ENCODE data around the gene NRBF2. TPM values are rescaled to one million over a fixed set of nuclear protein-coding genes. Genes with fewer than 3 reads are reported as not detected.
A peak's percentile ranks its signal among the peaks of the same experiment; 100 is the strongest.

Gene NRBF2
- total RNA-seq, 1 donor from 2014 or later = 21.5 TPM

GRCh38 chr10:63197344-63198092 is 64.4 kb downstream of the NRBF2 start:
- peak overlapping the region; percentile 66 for H3K27ac Mint-ChIP-seq (ENCODE audit: unreplicated experiment)
- H3K36me3 Mint-ChIP-seq (ENCODE audit: unreplicated experiment) = peaks cover 39% of the 10 kb centered on the region
- no peaks in the 10 kb centered on the region for H3K27me3 Mint-ChIP-seq (ENCODE audit: unreplicated experiment)
- peak overlapping the region; percentile 23 for H3K4me3 Mint-ChIP-seq (ENCODE audit: unreplicated experiment)
- peaks cover 44% of the 10 kb centered on the region for H3K4me1 Mint-ChIP-seq (ENCODE audit: unreplicated experiment)
- no peak for TF ChIP-seq CTCF (IDR thresholded peaks at IDR 0.05)
- no peak for DNase-seq (ENCODE audit: extremely low spot score, unreplicated experiment)
- no peaks in the 10 kb centered on the region for H3K9me3 Mint-ChIP-seq (ENCODE audit: unreplicated experiment)

GRCh38 chr10:63199716-63200115 is 66.6 kb downstream of the NRBF2 start:
- Mint-ChIP-seq H3K36me3 (ENCODE audit: unreplicated experiment) (peaks cover 28% of the 10 kb centered on the region), H3K4me1 (ENCODE audit: unreplicated experiment) (peaks cover 52% of the 10 kb centered on the region), H3K4me3 (ENCODE audit: unreplicated experiment) (no peak overlapping the region), H3K9me3 (ENCODE audit: unreplicated experiment) (no peaks in the 10 kb centered on the region), H3K27me3 (ENCODE audit: unreplicated experiment) (no peaks in the 10 kb centered on the region), H3K27ac (ENCODE audit: unreplicated experiment) (peak overlapping the region; percentile 16)
- DNase-seq (ENCODE audit: extremely low spot score, unreplicated experiment) = no peak
- TF ChIP-seq CTCF (IDR thresholded peaks at IDR 0.05) = no peak

GRCh38 chr10:63200431-63200830 is 67.3 kb downstream of the NRBF2 start:
- no peak for TF ChIP-seq CTCF (IDR thresholded peaks at IDR 0.05)
- H3K36me3 Mint-ChIP-seq (ENCODE audit: unreplicated experiment) = peaks cover 32% of the 10 kb centered on the region
- no peak overlapping the region for H3K4me3 Mint-ChIP-seq (ENCODE audit: unreplicated experiment)
- peaks cover 58% of the 10 kb centered on the region for H3K4me1 Mint-ChIP-seq (ENCODE audit: unreplicated experiment)
- peak overlapping the region; percentile 27 for H3K27ac Mint-ChIP-seq (ENCODE audit: unreplicated experiment)
- no peaks in the 10 kb centered on the region for H3K27me3 Mint-ChIP-seq (ENCODE audit: unreplicated experiment)
- no peak for DNase-seq (ENCODE audit: extremely low spot score, unreplicated experiment)
- no peaks in the 10 kb centered on the region for H3K9me3 Mint-ChIP-seq (ENCODE audit: unreplicated experiment)

GRCh38 chr10:63201118-63201517 is 68.0 kb downstream of the NRBF2 start:
- H3K27me3 Mint-ChIP-seq (ENCODE audit: unreplicated experiment) = no peaks in the 10 kb centered on the region

More at GRCh38 chr10:63201118-63201517, 68.0 kb downstream of the NRBF2 start:
- peaks cover 58% of the 10 kb centered on the region for H3K4me1 Mint-ChIP-seq (ENCODE audit: unreplicated experiment)
- H3K36me3 Mint-ChIP-seq (ENCODE audit: unreplicated experiment) = peaks cover 32% of the 10 kb centered on the region
- DNase-seq (ENCODE audit: extremely low spot score, unreplicated experiment) = no peak
- no peak overlapping the region for H3K27ac Mint-ChIP-seq (ENCODE audit: unreplicated experiment)
- TF ChIP-seq CTCF (IDR thresholded peaks at IDR 0.05) = no peak
- no peaks in the 10 kb centered on the region for H3K9me3 Mint-ChIP-seq (ENCODE audit: unreplicated experiment)
- no peak overlapping the region for H3K4me3 Mint-ChIP-seq (ENCODE audit: unreplicated experiment)
